ENCODE data around the gene ADGRG1.

Gene ADGRG1

DNA sequence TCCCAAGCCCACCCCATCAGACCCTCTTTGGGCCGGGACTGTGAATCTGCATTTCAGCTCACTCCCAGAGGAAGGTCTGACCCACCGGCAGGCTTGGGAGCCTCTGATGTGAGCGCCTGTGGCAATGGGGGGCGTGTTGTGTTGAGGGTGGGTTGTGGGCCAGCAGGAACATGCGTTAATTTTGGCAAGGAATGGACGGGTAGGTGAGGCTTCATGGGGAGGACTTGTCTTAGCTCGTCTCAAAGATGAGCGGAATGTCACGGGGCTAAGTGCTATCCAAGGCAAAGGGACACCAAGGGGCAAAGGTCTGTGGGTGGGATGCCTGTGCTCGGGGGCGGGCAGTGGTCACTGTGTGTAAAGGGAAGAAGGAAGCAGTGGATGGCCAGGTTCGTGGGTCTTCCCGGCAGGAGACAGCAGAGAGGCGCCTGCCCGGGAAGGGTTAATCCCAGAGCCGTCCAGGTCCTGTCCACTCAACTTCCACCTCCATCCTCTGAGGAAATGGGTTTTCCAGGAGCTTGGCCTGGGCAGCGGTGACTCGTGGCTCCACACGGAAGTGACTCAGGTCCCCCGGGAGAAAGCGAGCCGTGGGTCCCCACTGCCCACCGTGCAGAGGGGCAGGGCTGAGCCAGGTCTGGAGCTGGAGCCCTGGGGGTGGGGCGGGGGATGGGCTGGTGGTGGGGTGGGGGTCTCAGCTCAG is 17.4 kb downstream of the ADGRG1 start:
- no peak for DNase-seq
- intact Hi-C loops (cut with DNase I) = no loop called here

DNA sequence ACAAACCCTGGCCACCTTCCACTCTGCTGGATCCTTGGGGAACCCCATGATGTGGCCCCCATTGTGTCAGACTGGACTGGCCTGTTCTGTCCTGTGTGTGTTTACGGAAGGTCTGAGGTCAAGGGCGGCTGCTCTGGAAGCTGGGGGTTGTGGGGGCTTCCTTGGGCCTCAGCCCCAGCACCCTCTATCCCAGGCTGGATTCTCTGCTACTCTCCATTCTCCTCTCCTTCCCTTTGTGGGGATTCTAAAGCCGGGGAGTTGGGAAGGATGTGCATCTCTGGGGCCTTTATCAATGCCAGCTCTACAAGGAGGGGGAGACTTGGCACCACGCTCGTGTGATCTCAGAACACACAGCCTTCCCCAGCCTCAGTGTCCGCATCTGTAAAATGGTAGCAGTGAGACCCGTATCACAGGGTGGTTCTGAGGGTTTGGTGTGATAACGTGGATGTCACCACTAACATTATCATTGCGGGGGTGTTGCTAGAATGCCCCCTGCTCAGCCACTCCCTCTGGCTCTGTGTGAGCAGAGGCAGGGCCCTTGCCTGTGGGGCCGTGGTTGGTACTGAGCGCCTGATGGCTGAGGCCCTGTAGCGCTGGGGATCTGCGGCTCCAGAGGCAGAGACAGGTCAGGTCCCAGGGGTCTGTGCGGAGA is 18.1 kb downstream of the ADGRG1 start:
- intact Hi-C loops (cut with DNase I) = no loop called here
- no peak for DNase-seq

DNA sequence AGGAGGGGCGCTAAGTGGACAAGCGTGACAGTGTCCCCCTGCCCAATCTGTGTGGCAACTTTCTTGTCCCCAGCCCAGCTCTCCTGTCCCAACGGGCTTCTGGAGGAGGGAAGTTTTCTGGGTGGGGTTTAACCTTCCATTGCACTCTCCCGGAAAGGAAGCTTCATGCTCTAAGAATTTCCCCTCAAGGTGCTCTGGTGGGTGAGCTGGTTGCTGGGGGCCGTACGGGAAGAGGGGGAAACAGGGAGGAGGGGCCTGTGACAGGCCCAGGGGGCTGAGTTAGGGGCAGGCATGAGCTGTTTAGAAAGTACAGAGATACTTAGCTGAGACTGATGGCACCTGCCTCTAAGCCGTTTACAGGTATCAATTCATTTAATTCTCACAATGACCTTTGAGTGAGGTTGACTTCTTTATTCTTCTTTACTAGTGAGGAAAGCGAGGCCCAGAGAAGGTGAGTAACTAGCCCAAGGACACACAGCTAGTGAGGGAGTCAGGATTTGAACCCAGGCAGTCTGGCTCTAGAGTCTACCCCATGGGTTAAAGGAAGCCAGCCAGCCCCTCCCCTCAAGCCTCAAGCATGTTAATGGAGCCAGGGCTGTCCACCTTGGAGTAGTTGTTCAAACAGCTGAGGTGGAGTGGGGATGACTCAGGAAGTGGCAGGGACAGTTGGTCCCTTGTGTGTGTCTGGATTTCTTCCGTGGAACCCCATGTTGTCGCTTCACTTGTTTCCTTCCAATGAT is 18.9 kb downstream of the ADGRG1 start:
- intact Hi-C loops (cut with DNase I) = no loop called here
- DNase-seq = no peak

DNA sequence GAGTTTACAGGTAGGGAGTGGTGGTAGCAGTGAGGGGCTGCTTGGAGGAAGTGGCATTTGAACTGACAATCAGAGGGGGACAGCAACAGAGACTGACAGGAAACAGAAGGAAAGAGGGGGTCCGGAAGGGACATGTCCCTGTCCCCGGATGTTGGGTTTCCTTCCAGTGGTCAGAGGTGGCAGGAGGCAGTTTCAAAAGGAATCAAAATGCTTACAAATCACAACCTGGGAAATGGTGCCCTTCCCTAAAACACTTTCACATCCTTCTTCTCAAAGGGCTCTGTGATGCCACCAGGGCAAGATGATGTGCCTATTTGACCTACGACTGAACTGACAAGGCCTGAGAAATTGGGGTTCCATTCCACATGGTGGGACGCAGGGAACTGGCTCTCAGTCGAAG is 19.7 kb downstream of the ADGRG1 start:
- intact Hi-C loops (cut with DNase I) = loop anchor here (2.0 kb wide), 1 partner anchor 47 kb away; no protein-coding TSS in a partner anchor
- DNase-seq = no peak

DNA sequence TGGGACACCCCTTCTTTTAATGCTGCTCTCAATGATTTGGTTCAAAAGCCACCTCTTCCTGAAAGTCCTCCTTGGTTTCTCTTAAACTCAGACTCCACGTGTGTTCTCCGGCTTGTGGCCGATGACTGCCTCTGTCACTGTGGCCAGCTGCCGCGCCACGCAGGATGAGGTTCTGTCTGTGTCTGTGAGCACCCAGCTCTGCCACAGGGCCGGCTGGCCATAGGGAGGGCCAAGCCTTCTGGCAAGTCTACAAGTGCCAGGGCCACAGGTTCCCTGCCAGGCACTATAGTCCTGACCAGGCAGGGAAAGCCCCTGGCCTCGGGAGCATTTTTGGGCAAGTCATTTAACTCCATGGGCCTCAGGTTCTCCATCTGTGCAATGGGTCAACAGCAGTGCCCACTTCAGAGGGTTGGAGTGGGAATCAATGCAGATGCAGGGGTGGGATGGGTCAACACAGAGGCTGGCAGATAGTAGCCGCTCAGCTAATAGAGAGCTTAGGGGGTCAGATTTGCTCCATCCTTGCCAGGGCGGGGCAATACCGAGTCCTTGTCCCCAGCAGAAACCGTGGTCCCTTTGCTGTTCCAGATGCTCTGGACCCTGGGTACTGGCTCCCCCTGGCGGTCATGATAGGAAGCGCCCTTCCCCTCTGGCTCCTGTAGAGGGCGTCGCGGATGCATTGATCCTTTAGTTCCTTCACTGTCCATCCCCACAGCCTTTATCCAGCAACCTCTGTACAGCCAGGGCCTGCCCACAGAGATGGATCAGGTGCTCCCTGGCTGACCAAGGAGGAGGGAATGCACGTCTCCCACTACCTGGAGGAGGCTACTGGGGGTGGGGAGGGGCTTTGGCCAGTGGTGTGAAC is 20.4 kb downstream of the ADGRG1 start:
- intact Hi-C loops (cut with DNase I) = loop anchor here (1.0 to 2.0 kb wide), 2 partner anchors 48 to 58 kb away; no protein-coding TSS in a partner anchor
- DNase-seq = peak; percentile 60 to 97 (median 80)

DNA sequence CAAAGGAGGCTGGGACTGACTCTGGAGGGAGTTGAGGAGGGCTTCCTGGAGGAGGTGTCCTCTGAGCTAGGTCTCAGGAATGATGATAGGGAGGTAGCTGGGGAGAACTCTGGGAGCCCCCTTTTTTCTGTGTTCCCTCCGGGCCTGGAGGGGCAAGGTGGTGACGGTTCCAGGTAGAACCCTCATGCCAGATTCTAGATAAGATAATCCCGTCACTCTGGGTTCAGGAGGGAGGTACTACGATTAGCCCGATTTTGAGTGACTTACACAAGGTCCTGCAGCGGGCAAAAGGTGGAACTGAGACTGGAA is 21.0 kb downstream of the ADGRG1 start:
- intact Hi-C loops (cut with DNase I) = loop anchor here (1.0 to 2.0 kb wide), 2 partner anchors 49 to 58 kb away; no protein-coding TSS in a partner anchor
- no peak for DNase-seq

DNA sequence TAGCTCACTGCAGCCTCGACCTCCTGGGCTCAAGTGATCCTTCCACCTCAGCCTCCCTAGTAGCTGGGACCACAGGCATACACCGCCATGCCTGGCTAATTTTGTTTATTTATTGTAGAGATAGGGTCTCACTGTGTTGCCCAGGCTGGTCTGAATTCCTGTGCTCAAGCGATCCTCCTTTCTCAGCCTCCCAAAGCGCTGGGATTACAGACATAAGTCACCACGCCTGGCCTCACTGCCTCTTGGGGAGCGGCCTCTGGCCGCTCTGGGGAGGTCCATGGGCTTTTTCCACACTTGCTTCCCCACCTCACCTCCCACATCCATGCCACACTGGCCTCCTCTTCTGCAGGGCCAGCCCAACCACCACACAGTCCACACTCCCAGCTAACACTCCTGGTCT is 21.4 kb downstream of the ADGRG1 start:
- intact Hi-C loops (cut with DNase I) = loop anchor here (1.0 to 2.0 kb wide), 2 partner anchors 49 to 59 kb away; no protein-coding TSS in a partner anchor
- no peak for DNase-seq

DNA sequence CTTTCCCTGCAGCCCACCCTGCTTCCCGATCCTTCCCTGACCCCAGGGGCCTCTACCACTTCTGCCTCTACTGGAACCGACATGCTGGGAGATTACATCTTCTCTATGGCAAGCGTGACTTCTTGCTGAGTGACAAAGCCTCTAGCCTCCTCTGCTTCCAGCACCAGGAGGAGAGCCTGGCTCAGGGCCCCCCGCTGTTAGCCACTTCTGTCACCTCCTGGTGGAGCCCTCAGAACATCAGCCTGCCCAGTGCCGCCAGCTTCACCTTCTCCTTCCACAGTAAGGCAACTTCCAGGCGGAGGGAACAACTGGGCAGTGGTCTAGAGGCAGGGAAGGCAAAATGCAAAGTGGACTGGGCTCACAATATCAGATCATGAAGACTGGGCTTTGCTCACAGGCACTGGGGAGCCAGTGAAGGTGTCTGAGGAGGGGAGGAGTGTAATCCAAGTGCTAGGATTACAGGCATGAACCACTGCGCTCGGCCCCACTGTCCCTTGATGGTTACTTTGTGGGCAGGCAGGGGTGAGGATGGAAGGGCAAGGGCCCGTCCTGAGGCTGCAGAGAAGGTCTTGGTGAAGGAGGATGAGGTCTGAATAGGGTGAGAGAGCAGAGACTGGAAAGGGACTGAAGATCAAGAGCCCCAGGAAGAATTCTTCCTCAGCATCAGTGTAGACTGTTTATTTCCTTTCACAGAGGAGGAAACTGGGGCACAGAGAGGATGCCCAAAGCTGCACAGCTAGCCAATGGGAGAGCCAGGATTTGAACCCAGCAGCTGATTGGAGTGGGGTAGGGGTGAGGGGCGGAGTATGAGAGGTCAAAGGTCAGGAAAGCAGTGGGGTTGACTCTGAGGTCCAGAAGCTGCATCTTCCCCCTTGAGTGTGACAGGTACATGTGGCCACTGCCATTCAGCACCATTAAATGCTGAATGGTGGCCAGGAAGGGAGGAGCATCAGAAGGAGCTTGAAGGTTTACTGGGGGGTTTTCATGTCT is 23.2 kb downstream of the ADGRG1 start:
- intact Hi-C loops (cut with DNase I) = no loop called here
- peak in 1 of 10 donors; percentile 58 for DNase-seq

DNA sequence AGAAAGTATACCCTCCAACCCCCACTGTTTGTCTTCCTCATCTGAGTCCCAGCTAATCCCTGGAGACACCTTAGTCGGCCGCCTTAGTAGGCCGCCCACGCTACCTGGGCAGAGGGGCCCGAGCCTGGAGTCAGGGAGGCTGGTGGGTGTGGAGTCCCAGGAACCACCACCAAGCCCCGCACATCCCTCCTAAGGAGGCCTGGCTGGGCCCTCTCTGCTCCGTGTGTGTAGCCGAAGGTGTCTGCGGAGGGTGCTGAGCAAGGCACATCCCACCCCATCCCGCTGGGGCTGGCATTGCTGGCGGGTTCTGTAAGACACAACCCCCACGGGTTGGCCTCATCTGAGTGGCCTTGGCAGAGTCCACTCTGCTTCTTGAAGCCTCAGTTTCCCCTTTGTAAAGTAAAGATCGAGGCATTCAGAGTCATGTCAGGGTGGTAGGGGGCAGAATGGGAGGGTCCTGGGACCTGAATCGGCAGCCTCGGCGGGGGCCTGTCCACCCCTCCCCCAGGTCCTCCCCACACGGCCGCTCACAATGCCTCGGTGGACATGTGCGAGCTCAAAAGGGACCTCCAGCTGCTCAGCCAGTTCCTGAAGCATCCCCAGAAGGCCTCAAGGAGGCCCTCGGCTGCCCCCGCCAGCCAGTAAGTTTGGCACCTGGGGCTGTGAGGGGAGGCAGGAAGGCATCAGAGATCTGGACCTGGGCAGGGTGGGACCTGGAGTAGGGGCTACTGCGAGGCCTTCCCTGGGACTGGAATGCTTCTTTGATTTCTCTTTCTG is 24.5 kb downstream of the ADGRG1 start:
- intact Hi-C loops (cut with DNase I) = no loop called here
- no peak for DNase-seq

DNA sequence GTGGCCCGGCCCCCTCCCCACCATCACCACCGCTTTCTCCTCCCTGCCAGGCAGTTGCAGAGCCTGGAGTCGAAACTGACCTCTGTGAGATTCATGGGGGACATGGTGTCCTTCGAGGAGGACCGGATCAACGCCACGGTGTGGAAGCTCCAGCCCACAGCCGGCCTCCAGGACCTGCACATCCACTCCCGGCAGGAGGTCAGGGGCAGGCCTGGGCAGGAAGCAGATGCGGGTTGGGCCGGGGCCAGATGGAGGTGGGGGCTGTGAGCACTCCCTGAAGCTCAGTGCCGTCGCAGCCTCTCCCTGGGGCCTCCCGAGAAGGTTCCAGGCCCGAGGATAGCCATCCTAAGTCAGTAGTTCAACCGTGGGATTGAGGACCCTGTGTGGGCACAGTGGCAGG is 25.5 kb downstream of the ADGRG1 start:
- intact Hi-C loops (cut with DNase I) = no loop called here
- peak in 1 of 10 donors; percentile 63 for DNase-seq

DNA sequence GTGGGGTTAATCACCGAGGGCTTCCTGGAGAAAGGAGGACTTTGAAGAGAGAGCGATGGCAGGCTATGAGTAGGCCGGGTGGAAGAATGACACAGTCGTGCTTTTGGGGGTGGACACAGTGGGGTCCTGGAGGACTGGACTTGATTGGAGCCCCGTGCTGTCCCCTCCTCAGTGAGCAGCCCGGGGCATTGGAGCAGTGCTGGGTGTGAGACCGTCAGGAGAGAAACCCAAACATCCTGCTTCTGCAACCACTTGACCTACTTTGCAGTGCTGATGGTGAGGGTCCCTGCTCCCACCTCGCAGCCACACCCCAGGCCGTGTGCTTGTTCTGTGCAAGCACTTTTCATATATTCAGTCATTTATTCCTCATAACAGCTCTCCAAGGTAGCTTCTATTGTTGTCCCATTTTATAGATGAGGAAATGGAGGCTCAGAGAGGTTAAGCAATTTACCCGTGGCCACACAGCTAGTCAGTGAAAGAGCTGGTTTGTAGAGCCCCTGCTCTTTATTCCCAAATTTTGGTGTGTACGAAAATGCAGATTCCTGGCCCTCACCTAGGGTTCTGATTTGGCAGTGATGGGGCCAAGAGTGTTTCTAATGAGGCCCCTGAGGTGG is 28.0 kb downstream of the ADGRG1 start:
- intact Hi-C loops (cut with DNase I) = no loop called here
- no peak for DNase-seq

DNA sequence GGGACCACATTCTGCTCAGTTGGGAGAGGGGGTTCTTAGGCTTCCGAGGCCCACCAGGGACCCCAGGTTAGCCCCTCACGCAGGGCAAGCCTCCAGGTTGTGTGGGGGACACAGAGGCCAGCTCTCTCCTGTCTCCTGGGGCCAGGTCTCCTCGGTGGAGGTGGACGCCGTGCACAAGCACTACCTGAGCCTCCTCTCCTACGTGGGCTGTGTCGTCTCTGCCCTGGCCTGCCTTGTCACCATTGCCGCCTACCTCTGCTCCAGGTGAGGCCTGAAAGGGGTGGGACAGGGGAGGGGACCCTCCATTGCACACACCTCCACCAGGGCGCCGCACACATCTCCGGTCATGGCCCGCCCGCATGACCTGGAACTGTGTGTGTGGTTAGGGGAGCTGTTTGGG is 28.8 kb downstream of the ADGRG1 start:
- intact Hi-C loops (cut with DNase I) = no loop called here

DNA sequence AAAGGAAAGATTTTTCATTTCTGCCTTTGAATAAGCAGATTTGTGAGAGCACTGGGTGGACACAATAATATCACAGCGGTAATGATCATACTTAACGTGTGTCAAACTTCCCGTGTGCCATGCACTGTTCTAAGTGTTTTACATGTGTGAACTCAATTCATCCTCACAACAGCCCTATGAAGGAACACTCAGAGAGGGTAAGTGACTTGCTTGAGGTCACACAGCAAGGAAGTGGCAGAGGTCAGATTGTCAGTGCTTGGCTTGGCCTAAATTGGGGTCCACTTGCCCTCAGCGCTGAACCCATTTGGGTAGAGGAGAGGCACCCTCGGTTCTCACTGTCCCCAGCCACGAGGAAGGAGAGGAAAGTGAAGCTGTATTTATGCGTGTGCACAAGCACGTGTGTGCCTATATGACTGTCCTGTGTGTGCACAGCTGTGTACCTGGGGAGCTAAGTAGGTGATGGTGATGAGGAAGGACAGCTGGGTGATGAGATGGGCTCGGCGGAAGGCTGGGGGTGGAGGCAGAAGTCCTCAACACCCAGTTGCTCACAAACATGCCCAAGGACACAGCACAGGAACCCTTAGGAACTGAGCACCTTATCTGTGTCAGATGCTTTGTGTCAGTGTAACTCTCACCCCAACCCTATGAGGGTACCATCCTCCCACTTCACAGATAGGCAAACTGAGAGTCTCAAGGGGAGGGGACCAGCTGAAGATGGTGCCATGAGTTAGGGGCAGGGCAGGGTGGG is 29.9 kb downstream of the ADGRG1 start:
- intact Hi-C loops (cut with DNase I) = no loop called here
- no peak for DNase-seq

More for the DNA sequence above, 28.8 kb downstream of the ADGRG1 start:
- DNase-seq = no peak

DNA sequence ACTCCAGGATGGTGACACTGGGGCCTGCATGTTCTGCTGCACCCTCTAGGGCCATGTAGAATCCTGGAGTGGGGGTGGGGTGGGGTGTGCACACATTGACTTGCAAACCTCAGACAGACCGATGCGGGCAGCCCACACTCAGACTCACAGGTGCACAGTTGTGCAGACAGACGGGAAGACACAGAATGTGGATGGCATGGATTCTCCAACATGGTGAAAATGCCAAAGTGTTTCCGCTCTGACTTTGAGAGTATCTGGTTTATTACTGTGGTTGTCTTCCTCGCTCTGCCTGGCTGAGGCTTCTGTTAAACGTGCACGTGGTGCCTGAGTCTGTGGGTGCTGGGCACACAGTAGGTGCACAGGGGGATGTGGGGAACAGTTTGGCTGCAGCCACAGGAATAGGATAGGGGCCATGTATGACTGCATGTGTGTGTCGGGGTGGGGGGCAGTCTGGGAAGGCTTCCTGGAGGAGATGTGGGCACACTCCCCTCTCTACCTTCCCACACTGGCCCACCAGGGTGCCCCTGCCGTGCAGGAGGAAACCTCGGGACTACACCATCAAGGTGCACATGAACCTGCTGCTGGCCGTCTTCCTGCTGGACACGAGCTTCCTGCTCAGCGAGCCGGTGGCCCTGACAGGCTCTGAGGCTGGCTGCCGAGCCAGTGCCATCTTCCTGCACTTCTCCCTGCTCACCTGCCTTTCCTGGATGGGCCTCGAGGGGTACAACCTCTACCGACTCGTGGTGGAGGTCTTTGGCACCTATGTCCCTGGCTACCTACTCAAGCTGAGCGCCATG is 30.6 kb downstream of the ADGRG1 start:
- no peak for DNase-seq
- intact Hi-C loops (cut with DNase I) = no loop called here

DNA sequence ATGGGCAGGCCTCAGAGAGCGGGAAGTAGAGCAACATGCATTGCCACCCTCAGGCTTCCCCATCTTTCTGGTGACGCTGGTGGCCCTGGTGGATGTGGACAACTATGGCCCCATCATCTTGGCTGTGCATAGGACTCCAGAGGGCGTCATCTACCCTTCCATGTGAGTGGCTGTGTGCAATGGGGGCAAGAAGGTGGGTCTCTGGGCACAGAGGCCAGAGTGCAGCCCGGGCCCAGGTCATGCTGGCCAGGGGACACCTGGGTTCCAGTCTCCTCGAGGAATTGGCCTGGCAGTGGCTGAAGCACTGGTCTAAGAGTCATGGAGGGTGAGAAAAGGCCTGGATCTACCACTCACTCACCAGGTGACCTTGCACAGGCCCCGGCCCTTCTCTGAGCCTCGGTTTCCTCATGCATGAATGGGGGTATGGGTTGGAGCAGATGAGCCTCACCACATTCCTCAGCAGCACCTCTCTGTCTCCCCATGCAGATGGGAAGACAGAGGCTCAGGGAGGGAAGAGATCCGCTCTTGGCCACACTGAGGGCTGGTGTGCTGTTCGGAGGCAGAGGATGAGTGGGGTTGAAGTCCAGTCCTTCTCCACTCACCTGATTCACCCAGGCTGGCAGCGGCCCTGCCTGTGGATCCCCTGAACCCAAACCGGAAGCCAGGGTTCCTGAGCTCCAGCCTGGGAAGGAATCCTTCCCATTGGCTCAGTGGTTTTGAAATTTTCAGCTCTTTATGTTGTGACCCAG is 32.5 kb downstream of the ADGRG1 start:
- intact Hi-C loops (cut with DNase I) = loop anchor here (10.0 kb wide), 1 partner anchor 64 kb away; no protein-coding TSS in a partner anchor

DNA sequence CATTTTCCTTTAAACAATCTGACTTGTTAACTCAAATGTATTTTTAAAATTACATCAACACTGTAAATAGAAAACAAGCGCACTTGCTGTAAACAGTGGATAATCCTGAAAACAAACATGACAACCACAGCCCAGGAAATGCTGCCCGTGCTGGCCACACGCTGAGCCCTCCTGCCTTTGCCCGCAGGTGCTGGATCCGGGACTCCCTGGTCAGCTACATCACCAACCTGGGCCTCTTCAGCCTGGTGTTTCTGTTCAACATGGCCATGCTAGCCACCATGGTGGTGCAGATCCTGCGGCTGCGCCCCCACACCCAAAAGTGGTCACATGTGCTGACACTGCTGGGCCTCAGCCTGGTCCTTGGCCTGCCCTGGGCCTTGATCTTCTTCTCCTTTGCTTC is 33.1 kb downstream of the ADGRG1 start:
- no peak for DNase-seq
- intact Hi-C loops (cut with DNase I) = loop anchor here (10.0 kb wide), 1 partner anchor 63 kb away; no protein-coding TSS in a partner anchor

More for the DNA sequence above, 32.5 kb downstream of the ADGRG1 start:
- DNase-seq = no peak
